ENCODE results near the gene SLC8A1.

The SLC8A1 gene

DNA sequence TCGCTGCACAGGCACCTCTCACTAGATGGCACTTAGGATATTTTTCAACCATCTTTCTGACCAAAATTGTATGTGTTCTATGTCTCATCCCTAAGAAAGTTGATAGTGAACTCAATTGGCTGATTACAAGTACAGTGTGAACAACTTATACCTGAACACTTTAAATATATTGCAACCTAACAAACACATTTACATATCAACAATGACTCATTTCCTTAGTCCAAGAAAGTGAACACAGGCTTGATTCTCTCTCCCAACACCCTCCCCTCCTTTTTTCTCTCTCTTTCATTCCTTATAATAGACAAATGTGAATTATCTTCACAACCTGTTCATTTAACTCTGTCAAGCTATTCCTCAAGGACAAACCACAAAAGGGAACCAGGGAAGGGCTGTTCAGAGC, 192.0 kb downstream of the SLC8A1 start:
- TF ChIP-seq CTCF (IDR thresholded peaks at IDR 0.05; ENCODE audit: low read depth, low read length) = no peak
- no peak overlapping the region for H3K4me3 ChIP-seq (ENCODE audit: low read depth, low read length)

GRCh38 chr2:40258135-40258457, 193.8 kb downstream of the SLC8A1 start:
- no peak overlapping the region for H3K4me3 ChIP-seq (ENCODE audit: low read depth, low read length)
- no peak for TF ChIP-seq CTCF (IDR thresholded peaks at IDR 0.05; ENCODE audit: low read depth, low read length)

DNA sequence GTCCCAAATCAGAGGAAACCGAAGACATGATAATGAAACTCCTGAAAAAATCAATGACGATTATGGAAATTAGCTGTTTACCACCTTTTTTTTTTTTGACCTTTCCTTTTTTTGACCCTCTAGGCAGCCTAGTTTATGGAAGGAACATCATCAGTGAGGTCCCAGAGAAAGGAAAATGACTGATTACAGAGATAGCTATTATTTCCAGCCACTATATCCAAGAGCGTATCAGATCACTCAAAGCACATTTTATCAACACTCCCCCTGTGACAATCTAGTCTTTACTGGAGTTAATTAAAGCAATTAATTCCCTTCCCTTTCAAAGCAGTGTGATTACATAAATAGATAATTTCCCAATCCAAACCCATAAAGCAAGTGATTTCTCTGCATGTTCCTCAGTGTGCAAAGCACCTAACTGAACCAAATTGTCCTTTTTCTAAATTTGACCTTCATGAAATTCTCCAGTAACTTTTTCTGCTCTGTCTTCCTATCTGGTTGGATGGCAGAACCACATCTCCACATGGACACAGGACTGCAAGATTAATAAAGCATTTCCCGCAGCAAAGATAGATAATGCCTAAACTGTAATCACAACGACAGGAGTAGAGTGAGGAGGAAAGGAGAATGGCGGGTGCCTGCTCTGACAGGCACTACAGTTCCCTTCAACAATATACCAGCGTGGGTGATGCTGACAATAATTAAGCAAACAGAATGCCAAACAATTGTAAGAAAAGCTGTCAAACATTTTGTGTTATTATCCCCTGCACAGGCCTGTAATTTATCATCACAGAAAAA, 194.4 kb downstream of the SLC8A1 start:
- TF ChIP-seq CTCF (IDR thresholded peaks at IDR 0.05; ENCODE audit: low read depth, low read length) = no peak
- H3K4me3 ChIP-seq (ENCODE audit: low read depth, low read length) = no peak overlapping the region

GRCh38 chr2:40256649-40257048, 195.2 kb downstream of the SLC8A1 start:
- no peak overlapping the region for H3K4me3 ChIP-seq (ENCODE audit: low read depth, low read length)
- TF ChIP-seq CTCF (IDR thresholded peaks at IDR 0.05; ENCODE audit: low read depth, low read length) = 0 out of 2 replicates have a peak, but pooled peaks have one; percentile 27

DNA sequence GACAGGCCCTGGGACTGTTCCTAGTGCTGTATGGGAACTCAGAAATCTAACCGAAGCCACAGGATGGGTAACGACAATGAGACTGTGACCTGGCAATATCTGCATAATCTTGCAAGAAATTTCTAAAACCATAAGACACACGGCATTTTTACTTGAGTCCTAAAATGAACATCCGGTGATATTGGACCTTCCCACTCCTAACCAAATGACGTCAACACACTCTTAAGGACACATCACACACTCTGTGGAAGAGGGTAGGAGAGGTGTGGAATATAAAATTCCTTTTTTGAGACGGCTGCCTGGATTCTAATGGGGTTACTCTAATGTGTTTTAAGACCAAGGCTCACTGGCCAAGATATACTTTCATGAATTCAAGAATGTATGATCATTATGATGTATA, 195.9 kb downstream of the SLC8A1 start:
- no peak for TF ChIP-seq CTCF (IDR thresholded peaks at IDR 0.05; ENCODE audit: low read depth, low read length)
- no peak overlapping the region for H3K4me3 ChIP-seq (ENCODE audit: low read depth, low read length)

GRCh38 chr2:40255103-40255502, 196.8 kb downstream of the SLC8A1 start:
- H3K4me3 ChIP-seq (ENCODE audit: low read depth, low read length) = no peak overlapping the region
- TF ChIP-seq CTCF (IDR thresholded peaks at IDR 0.05; ENCODE audit: low read depth, low read length) = no peak

DNA sequence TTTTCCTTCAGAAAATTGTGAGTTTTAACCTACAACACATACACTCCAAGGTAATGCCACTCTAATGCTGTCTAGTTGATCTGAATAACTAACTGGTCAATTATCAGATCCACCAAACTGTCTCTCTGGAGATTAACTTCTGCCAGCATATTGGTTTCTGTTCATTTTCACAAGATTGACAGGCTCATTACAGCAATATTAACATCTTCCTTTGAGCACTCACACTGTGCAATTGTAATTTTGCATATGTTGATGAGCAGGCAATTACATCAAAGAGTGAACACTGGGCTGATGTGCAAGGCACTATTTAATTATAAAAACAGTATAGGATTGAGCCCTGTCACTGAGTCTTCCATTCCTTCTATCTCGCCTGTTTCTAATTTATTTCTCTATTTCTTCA, 197.3 kb downstream of the SLC8A1 start:
- no peak for TF ChIP-seq CTCF (IDR thresholded peaks at IDR 0.05; ENCODE audit: low read depth, low read length)
- H3K4me3 ChIP-seq (ENCODE audit: low read depth, low read length) = no peak overlapping the region
